ENCODE data around the gene SMYD3. TPM values are rescaled to one million over a fixed set of nuclear protein-coding genes. Genes with fewer than 3 reads are reported as not detected.

Gene SMYD3
- total and polyA plus RNA-seq, 2 donors (not counting 1 experiment from before 2014, with no cell fraction given) = 9.7 to 37.2 TPM

DNA sequence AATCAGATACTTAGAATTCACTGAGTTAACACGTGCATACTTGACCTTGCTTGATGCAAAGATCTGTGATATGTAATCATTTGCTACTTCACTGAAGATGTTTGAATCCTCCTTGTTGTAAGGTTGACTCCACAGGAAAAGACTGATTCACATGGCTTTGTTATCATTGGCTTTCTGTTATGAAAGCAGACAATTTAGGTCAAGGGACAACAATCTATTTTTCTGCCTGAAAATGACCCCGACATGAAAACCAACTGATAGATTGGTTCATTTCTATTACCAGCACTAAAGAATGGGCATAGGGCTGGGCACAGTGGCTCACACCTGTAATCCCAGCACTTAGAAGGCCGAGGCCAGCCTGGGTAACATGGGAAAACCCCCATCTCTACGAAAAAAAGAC is 546.9 kb downstream of the SMYD3 start:
- Histone ChIP-seq H3K9ac (ENCODE audit: low read length) (no peak overlapping the region), H3K9me3 (ENCODE audit: control extremely low read depth in 1 of 3, control insufficient read depth in 2 of 3, insufficient read depth in 1 of 3, low read length in 2 of 3) (peaks cover 0 to 1% (median 0%) of the 10 kb centered on the region in 3 donors), H3K4me1 (ENCODE audit: control insufficient read depth in 2 of 2, insufficient read depth in 2 of 2, low read length in 2 of 2) (peaks cover 9 to 13% of the 10 kb centered on the region in 2 donors), H4K20me1 (ENCODE audit: control insufficient read depth, insufficient read depth, low read length, poor library complexity, severe bottlenecking) (no peaks in the 10 kb centered on the region), H3K27ac (ENCODE audit: low read length in 2 of 2) (no peak overlapping the region), H3K4me2 (replicated peaks; ENCODE audit: low read depth, low read length, poor library complexity, severe bottlenecking) (no peak overlapping the region), H3K4me3 (ENCODE audit: control extremely low read depth in 1 of 5, extremely low read depth in 1 of 5, insufficient read depth in 1 of 5, low read depth in 2 of 5, low read length in 4 of 5) (no peak overlapping the region), H3K36me3 (replicated peaks in 1 of 2; ENCODE audit: control extremely low read depth in 1 of 2, control insufficient read depth in 1 of 2, extremely low read depth in 1 of 2, insufficient read depth in 2 of 2, low read length in 1 of 2) (no peaks in the 10 kb centered on the region), H3K27me3 (replicated peaks in 1 of 4; ENCODE audit: control extremely low read depth in 1 of 4, control insufficient read depth in 3 of 4, insufficient read depth in 4 of 4, low read length in 3 of 4) (no peaks in the 10 kb centered on the region), H2AFZ (ENCODE audit: insufficient read depth, low read depth, low read length, poor library complexity, severe bottlenecking) (no peak overlapping the region), H3K79me2 (ENCODE audit: control insufficient read depth, insufficient read depth, low read length) (no peaks in the 10 kb centered on the region)
- POLR2A ChIA-PET = no interaction called here
- CTCF ChIA-PET = no interaction called here
- Mint-ChIP-seq H3K4me3 (no peak overlapping the region), H3K27me3 (no peaks in the 10 kb centered on the region), H3K4me1 (no peaks in the 10 kb centered on the region), H3K27ac (no peak overlapping the region), H3K9me3 (ENCODE audit: insufficient read depth) (no peaks in the 10 kb centered on the region)
- ATAC-seq (ENCODE audit: low read depth) = no peak
- no peak for TF ChIP-seq EZH2 (IDR thresholded peaks at IDR 0.05; ENCODE audit: borderline replicate concordance, insufficient read depth, low read depth, low read length, poor library complexity, severe bottlenecking)
- TF ChIP-seq, protein P1, sequence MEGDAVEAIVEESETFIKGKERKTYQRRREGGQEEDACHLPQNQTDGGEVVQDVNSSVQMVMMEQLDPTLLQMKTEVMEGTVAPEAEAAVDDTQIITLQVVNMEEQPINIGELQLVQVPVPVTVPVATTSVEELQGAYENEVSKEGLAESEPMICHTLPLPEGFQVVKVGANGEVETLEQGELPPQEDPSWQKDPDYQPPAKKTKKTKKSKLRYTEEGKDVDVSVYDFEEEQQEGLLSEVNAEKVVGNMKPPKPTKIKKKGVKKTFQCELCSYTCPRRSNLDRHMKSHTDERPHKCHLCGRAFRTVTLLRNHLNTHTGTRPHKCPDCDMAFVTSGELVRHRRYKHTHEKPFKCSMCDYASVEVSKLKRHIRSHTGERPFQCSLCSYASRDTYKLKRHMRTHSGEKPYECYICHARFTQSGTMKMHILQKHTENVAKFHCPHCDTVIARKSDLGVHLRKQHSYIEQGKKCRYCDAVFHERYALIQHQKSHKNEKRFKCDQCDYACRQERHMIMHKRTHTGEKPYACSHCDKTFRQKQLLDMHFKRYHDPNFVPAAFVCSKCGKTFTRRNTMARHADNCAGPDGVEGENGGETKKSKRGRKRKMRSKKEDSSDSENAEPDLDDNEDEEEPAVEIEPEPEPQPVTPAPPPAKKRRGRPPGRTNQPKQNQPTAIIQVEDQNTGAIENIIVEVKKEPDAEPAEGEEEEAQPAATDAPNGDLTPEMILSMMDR (IDR thresholded peaks at IDR 0.05) = no peak
- whole genome bisulfite sequencing (ENCODE audit: insufficient coverage) = 100% methylated on average over 1 of the region's 4 CpGs
- no peak for DNase-seq
- intact Hi-C loops (cut with micrococcal nuclease) = no loop called here

- intact Hi-C loops (cut with micrococcal nuclease) = no loop called here
- CTCF ChIA-PET = no interaction called here
- Histone ChIP-seq H3K4me3 (ENCODE audit: control extremely low read depth in 1 of 5, extremely low read depth in 1 of 5, insufficient read depth in 1 of 5, low read depth in 2 of 5, low read length in 4 of 5) (no peak overlapping the region), H3K27me3 (replicated peaks in 1 of 4; ENCODE audit: control extremely low read depth in 1 of 4, control insufficient read depth in 3 of 4, insufficient read depth in 4 of 4, low read length in 3 of 4) (no peaks in the 10 kb centered on the region), H4K20me1 (ENCODE audit: control insufficient read depth, insufficient read depth, low read length, poor library complexity, severe bottlenecking) (no peaks in the 10 kb centered on the region), H3K79me2 (ENCODE audit: control insufficient read depth, insufficient read depth, low read length) (no peaks in the 10 kb centered on the region), H3K27ac (ENCODE audit: low read length in 2 of 2) (no peak overlapping the region), H3K4me2 (replicated peaks; ENCODE audit: low read depth, low read length, poor library complexity, severe bottlenecking) (no peak overlapping the region), H3K9ac (ENCODE audit: low read length) (no peak overlapping the region), H3K36me3 (replicated peaks in 1 of 2; ENCODE audit: control extremely low read depth in 1 of 2, control insufficient read depth in 1 of 2, extremely low read depth in 1 of 2, insufficient read depth in 2 of 2, low read length in 1 of 2) (no peaks in the 10 kb centered on the region), H2AFZ (ENCODE audit: insufficient read depth, low read depth, low read length, poor library complexity, severe bottlenecking) (no peak overlapping the region), H3K4me1 (ENCODE audit: control insufficient read depth in 2 of 2, insufficient read depth in 2 of 2, low read length in 2 of 2) (peaks cover 24 to 30% of the 10 kb centered on the region in 2 donors), H3K9me3 (ENCODE audit: control extremely low read depth in 1 of 3, control insufficient read depth in 2 of 3, insufficient read depth in 1 of 3, low read length in 2 of 3) (peaks cover 0 to 5% (median 0%) of the 10 kb centered on the region in 3 donors)
- POLR2A ChIA-PET = no interaction called here
- H3K4me1 Mint-ChIP-seq = peaks cover 18% of the 10 kb centered on the region
- H3K27ac Mint-ChIP-seq = no peak overlapping the region
- 68% methylated on average over 4 of the region's 6 CpGs for WGBS (ENCODE audit: insufficient coverage)
- no peaks in the 10 kb centered on the region for H3K27me3 Mint-ChIP-seq
- ATAC-seq (ENCODE audit: low read depth) (no peak), DNase-seq (no peak)
- no peak for TF ChIP-seq EZH2 (IDR thresholded peaks at IDR 0.05; ENCODE audit: borderline replicate concordance, insufficient read depth, low read depth, low read length, poor library complexity, severe bottlenecking)
- TF ChIP-seq, protein P1 (IDR thresholded peaks at IDR 0.05) = no peak
- no peaks in the 10 kb centered on the region for H3K9me3 Mint-ChIP-seq (ENCODE audit: insufficient read depth)
- no peak overlapping the region for H3K4me3 Mint-ChIP-seq
Measured at GRCh38 chr1:245958016-245958415, 549.1 kb downstream of the SMYD3 start.
